HepG2 (cell line): ENCODE data around the gene MYADML2. TPM values are rescaled to one million over a fixed set of nuclear protein-coding genes. Genes with fewer than 3 reads are reported as not detected.

Experiments used
- ARID4A ChIP-seq: sonication (generic); formaldehyde crosslinking; IDR thresholded peaks from 2 replicates; pipeline ENCODE4 v1.5.0; 2020; ENCODE audit warnings: mild to moderate bottlenecking, missing genetic modification reagents, borderline replicate concordance
- ATF3 ChIP-seq: sonication (generic); formaldehyde crosslinking; IDR thresholded peaks from 2 replicates; pipeline ENCODE4 v1.4.0; 2020; ENCODE audit warnings: missing genetic modification reagents
- CREBL2 ChIP-seq: sonication (generic); formaldehyde crosslinking; IDR thresholded peaks from 2 replicates; pipeline ENCODE4 v1.8.1; 2023; ENCODE audit warnings: missing genetic modification reagents, mild to moderate bottlenecking, borderline replicate concordance
- EP300 ChIP-seq, 3 experiments: sonication (generic) in 1 of 3; formaldehyde crosslinking in 1 of 3; IDR thresholded peaks; 2 replicates each; pipeline versions ENCODE4 v1.5.1 to v1.6.1; 2011 to 2020; ENCODE audit warnings: low read depth in 2 of 3, low read length in 2 of 3, borderline replicate concordance in 1 of 3, improper control_type of control experiment in 1 of 3, mild to moderate bottlenecking in 1 of 3, missing genetic modification reagents in 1 of 3, moderate library complexity in 1 of 3
- KLF16 ChIP-seq, 2 experiments: sonication (generic) in 1 of 2; formaldehyde crosslinking in 1 of 2; IDR thresholded peaks; 2 replicates each; pipeline versions ENCODE4 v1.6.1 to v1.8.0; 2016 to 2023; ENCODE audit warnings: missing genetic modification reagents in 2 of 2, missing compliant biosample characterization in 1 of 2
- TIGD3 ChIP-seq: sonication (generic); formaldehyde crosslinking; IDR thresholded peaks from 2 replicates; pipeline ENCODE4 v1.5.1; 2020; ENCODE audit warnings: mild to moderate bottlenecking, missing genetic modification reagents, borderline replicate concordance
- ZBTB37 ChIP-seq: sonication (generic); formaldehyde crosslinking; IDR thresholded peaks from 2 replicates; pipeline ENCODE4 v1.4.0; 2020; ENCODE audit warnings: mild to moderate bottlenecking, missing genetic modification reagents
- ZNF251 ChIP-seq: sonication (generic); formaldehyde crosslinking; IDR thresholded peaks from 2 replicates; pipeline ENCODE4 v1.9.0; 2021; ENCODE audit warnings: mild to moderate bottlenecking, missing genetic modification reagents
- ZNF460 ChIP-seq: sonication (generic); formaldehyde crosslinking; IDR thresholded peaks from 2 replicates; pipeline ENCODE4 v1.5.1; 2020; ENCODE audit warnings: missing genetic modification reagents, mild to moderate bottlenecking, borderline replicate concordance
- ZNF609 ChIP-seq: sonication (generic); formaldehyde crosslinking; IDR thresholded peaks from 2 replicates; pipeline ENCODE4 v1.4.0; 2020; ENCODE audit warnings: mild to moderate bottlenecking, missing genetic modification reagents, borderline replicate concordance
- ZNF747 ChIP-seq: sonication (generic); formaldehyde crosslinking; IDR thresholded peaks from 2 replicates; pipeline ENCODE4 v1.8.1; 2023; ENCODE audit warnings: missing genetic modification reagents, mild to moderate bottlenecking, borderline replicate concordance
- polyA plus RNA-seq, 8 experiments: library from polyadenylated mRNA; depleted of rRNA in 3 of 8; stranded (reverse) in 7 of 8; unstranded in 1 of 8; fragments of >200 nt; fragmentation: Illumina TruSeq in 4 of 8; extraction: Trizol in 4 of 8; gene quantifications; 2 replicates each; pipeline versions ENCODE4 v1.2.1 to v1.2.3, GENCODE V29; 2011 to 2016; ENCODE audit warnings: low read depth in 4 of 8, missing spikeins in 1 of 8, mixed read lengths in 1 of 8; ENCODE audit not compliant: insufficient read depth in 1 of 8
- total RNA-seq, 5 experiments: library from RNA; depleted of rRNA; stranded (reverse); fragments of >200 nt; fragmentation: Illumina TruSeq; extraction: Trizol; gene quantifications; 2 replicates each; pipeline ENCODE4 v1.2.3, GENCODE V29; 2016; ENCODE audit warnings: low read depth in 1 of 5

Gene MYADML2
- total and polyA plus RNA-seq, 2 of the 13 experiments (the other 11 are each of a cell fraction or from before 2014, with no cell fraction given): not detected

- TF ChIP-seq ZNF609 (CRISPR knock-in tag) (no peak), ARID4A (CRISPR knock-in tag) (no peak), ZNF460 (CRISPR knock-in tag) (no peak), ATF3 (CRISPR knock-in tag) (no peak), KLF16 (CRISPR knock-in tag; IDR thresholded peaks at IDR 0.05) (no peak), ZNF251 (no peak), TIGD3 (CRISPR knock-in tag) (no peak), CREBL2 (CRISPR knock-in tag) (no peak), ZBTB37 (CRISPR knock-in tag) (no peak), ZNF747 (CRISPR knock-in tag) (0 out of 2 replicates have a peak, but pooled peaks have one; percentile 16), EP300 (IDR thresholded peaks at IDR 0.05; ENCODE audit: low read depth in 2 of 2, low read length in 2 of 2) (no peak), EP300 (CRISPR knock-in tag; IDR thresholded peaks at IDR 0.05; ENCODE audit: borderline replicate concordance) (no peak)
Observed at GRCh38 chr17:81890447-81891302, 56.4 kb downstream of the MYADML2 start (continued).
